Adrenal gland (tissue), 12 donors: Measurements from ENCODE around the gene CR2. TPM values are rescaled to one million over a fixed set of nuclear protein-coding genes. Genes with fewer than 3 reads are reported as not detected.

Experiments used
- DNase-seq, 7 donors: peaks; one replicate each; pipeline ENCODE4 v3.0.0-alpha.2; 2019 to 2020
- H3K27ac ChIP-seq, 5 donors: fragments of 200-600 bp; sonication (generic) in 4 of 5; 1 replicate in 3 of 5; 2 replicates in 2 of 5; pipeline versions ENCODE4 v1.5.1 to v1.8.0; 2016 to 2020; ENCODE audit warnings: mild to moderate bottlenecking in 1 of 5
- H3K27me3 ChIP-seq: fragments of 200-600 bp; 2 replicates; pipeline ENCODE4 v1.8.0; 2021
- H3K36me3 ChIP-seq, 2 donors: fragments of 200-600 bp; replicated peaks in 1 of 2; 1 replicate in 1 of 2; 2 replicates in 1 of 2; pipeline versions ENCODE4 v1.5.1 to v1.8.0; 2018 to 2022
- H3K4me1 ChIP-seq, 2 donors: fragments of 200-600 bp; replicated peaks in 1 of 2; 1 replicate in 1 of 2; 2 replicates in 1 of 2; pipeline versions ENCODE4 v1.5.1 to v1.8.0; 2018 to 2021
- H3K4me3 ChIP-seq, 4 donors: fragments of 200-600 bp; sonication (generic) in 3 of 4; one replicate each; pipeline ENCODE4 v1.5.1; 2016 to 2018
- H3K9me3 ChIP-seq, 3 donors: fragments of 200-600 bp; sonication (generic) in 1 of 3; replicated peaks in 1 of 3; 1 replicate in 2 of 3; 2 replicates in 1 of 3; pipeline versions ENCODE4 v1.5.1 to v1.8.0; 2016 to 2021
- CTCF ChIP-seq, 6 experiments: fragments of 450-650 bp in 4 of 6; fragments of 200-600 bp in 2 of 6; sonication (generic) in 1 of 6; IDR thresholded peaks; 1 replicate in 5 of 6; 2 replicates in 1 of 6; pipeline versions ENCODE4 v1.5.1 to v1.8.0; 2016 to 2021; ENCODE audit warnings: antibody characterized with exemption in 6 of 6, mild to moderate bottlenecking in 2 of 6, moderate library complexity in 1 of 6
- POLR2A ChIP-seq, 2 donors: fragments of 450-650 bp; IDR thresholded peaks; one replicate each; pipeline ENCODE4 v1.6.1; 2017; ENCODE audit warnings: antibody characterized with exemption in 2 of 2, mild to moderate bottlenecking in 2 of 2, moderate library complexity in 1 of 2
- WGBS, 4 donors: extraction: QIAGEN DNeasy Blood & Tissue Kit in 2 of 4; methylation state at CpG; one replicate each; pipeline versions ENCODE4 v1.1.5 to v1.1.7; 2013 to 2017; 5-methylcytosine and 5-hydroxymethylcytosine counted together
- intact Hi-C, 2 donors: fragments of 100-400 bp; cut with DNase I; formaldehyde crosslinking; loops; one replicate each; pipeline versions ENCODE4 v1.14.1 to v1.15.0; 2022 to 2023
- polyA plus RNA-seq, 3 donors: library from polyadenylated mRNA; stranded (reverse); fragments of 200-250 nt in 2 of 3; fragments of 350-450 nt in 1 of 3; fragmentation: Illumina TruSeq in 1 of 3; extraction: RNeasy Lipid Tissue Mini Kit (QIAGEN cat#74804) in 1 of 3; gene quantifications; one replicate each; pipeline ENCODE4 v1.2.3, GENCODE V29; 2013 to 2014
- total RNA-seq, 9 donors: library from RNA; depleted of rRNA in 4 of 9; stranded (reverse); fragments of >200 nt in 4 of 9; fragments of 120-200 nt in 1 of 9; fragmentation: NEBNext Ultra II Directional in 1 of 9; extraction: Animal tissue kit (Norgen Biotek cat#: 25700) in 1 of 9; gene quantifications; one replicate each; pipeline versions ENCODE4 v1.1.0 to v1.2.4, GENCODE V29; 2013 to 2023
- donor health status: healthy with polysubstance abuse.
- donor health status: Bipolar disorder and iron deficiency.
- donor health status: DM: yes; HTN: yes; CAD: no.
- donor health status: DM: no; HTN: no; CAD: no.
- donor health status: DM: no; HTN: no; CAD: no.
- donor health status: DM: yes; HTN: yes; CAD: no.

CR2 gene
- total and polyA plus RNA-seq, 12 donors = 0.03 to 0.11 (median 0.07) TPM; not detected in 8

- no peak for DNase-seq
- intact Hi-C loops = no loop called here
- Histone ChIP-seq H3K27ac (no peak overlapping the region), H3K27me3 (peaks cover 26% of the 10 kb centered on the region), H3K4me3 (no peak overlapping the region), H3K9me3 (no peaks in the 10 kb centered on the region), H3K4me1 (no peaks in the 10 kb centered on the region), H3K36me3 (no peaks in the 10 kb centered on the region)
- no peak for TF ChIP-seq POLR2A (IDR thresholded peaks at IDR 0.05)
- no peak for TF ChIP-seq CTCF (IDR thresholded peaks at IDR 0.05)
Measured at GRCh38 chr1:207462535-207462934, 8.4 kb downstream of the CR2 start.

GRCh38 chr1:207463021-207463420 is 8.9 kb downstream of the CR2 start:
- Histone ChIP-seq H3K4me1 (no peaks in the 10 kb centered on the region), H3K4me3 (no peak overlapping the region), H3K27me3 (peaks cover 30% of the 10 kb centered on the region), H3K9me3 (no peaks in the 10 kb centered on the region), H3K27ac (no peak overlapping the region), H3K36me3 (no peaks in the 10 kb centered on the region)
- no peak for TF ChIP-seq POLR2A (IDR thresholded peaks at IDR 0.05)
- TF ChIP-seq CTCF (IDR thresholded peaks at IDR 0.05) = no peak
- intact Hi-C loops = no loop called here
- no peak for DNase-seq

GRCh38 chr1:207463571-207463970 is 9.4 kb downstream of the CR2 start:
- Histone ChIP-seq H3K4me1 (no peaks in the 10 kb centered on the region), H3K4me3 (no peak overlapping the region), H3K36me3 (no peaks in the 10 kb centered on the region), H3K9me3 (no peaks in the 10 kb centered on the region), H3K27ac (no peak overlapping the region), H3K27me3 (peaks cover 30% of the 10 kb centered on the region)
- TF ChIP-seq CTCF (IDR thresholded peaks at IDR 0.05) (no peak), POLR2A (IDR thresholded peaks at IDR 0.05) (no peak)
- WGBS, 4 donors = 39 to 54% (median 47%) methylated on average over 3 of the region's 3 CpGs
- DNase-seq = no peak
- intact Hi-C loops = no loop called here

GRCh38 chr1:207470927-207471326 is 16.8 kb downstream of the CR2 start:
- DNase-seq = no peak
- no peak overlapping the region for H3K27ac ChIP-seq
- peaks cover 20% of the 10 kb centered on the region for H3K27me3 ChIP-seq
- no peaks in the 10 kb centered on the region for H3K4me1 ChIP-seq
- no peaks in the 10 kb centered on the region for H3K36me3 ChIP-seq
- H3K9me3 ChIP-seq = no peaks in the 10 kb centered on the region
- intact Hi-C loops = no loop called here
- TF ChIP-seq CTCF (IDR thresholded peaks at IDR 0.05) (no peak), POLR2A (IDR thresholded peaks at IDR 0.05) (no peak)
- WGBS, 4 donors = 93 to 99% (median 93%) methylated on average over 2 of the region's 2 CpGs
- no peak overlapping the region for H3K4me3 ChIP-seq
